Astrocyte of the spinal cord (primary cell): ENCODE measurements around the gene LDLRAD3.

Experiments used
- DNase-seq: peaks from one replicate; pipeline ENCODE4 v3.0.0; 2011; ENCODE audit warnings: low read depth, low spot score
- H3K4me3 ChIP-seq: 2 replicates; pipeline ENCODE4 v1.5.1; 2011; ENCODE audit warnings: low read depth, mild to moderate bottlenecking, low read length, moderate library complexity
- in situ Hi-C: cut with HindIII; loops from 2 replicates; pipeline ENCODE4 v1.10.0; 2017; ENCODE audit warnings: low sequenced_read_pairs
- TF ChIP-seq, protein P1 (sequence below): IDR thresholded peaks from 2 replicates; pipeline ENCODE4 v1.5.1; 2012; ENCODE audit warnings: low read depth, mild to moderate bottlenecking, low read length, inconsistent platforms

The LDLRAD3 gene

DNA sequence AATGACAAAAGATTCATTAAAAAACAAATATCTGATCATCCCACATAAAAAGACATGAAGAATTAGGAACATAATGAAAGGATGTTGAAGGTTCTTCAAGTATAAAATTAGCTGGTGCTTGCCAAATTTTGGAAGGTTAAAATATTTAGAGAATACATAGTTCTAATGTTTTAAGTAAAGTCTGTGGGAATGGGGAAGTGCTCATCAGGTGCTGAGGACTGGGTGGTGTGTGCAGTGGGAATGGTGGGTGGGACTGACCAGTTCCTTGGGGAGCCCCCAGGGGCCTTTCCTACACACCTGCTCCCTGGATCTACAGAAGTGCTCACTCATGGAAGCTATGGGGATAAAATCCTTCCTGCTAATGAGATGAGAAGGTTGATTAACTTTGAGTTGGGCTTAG lies 11.8 kb downstream of the LDLRAD3 start:
- TF ChIP-seq, protein P1, sequence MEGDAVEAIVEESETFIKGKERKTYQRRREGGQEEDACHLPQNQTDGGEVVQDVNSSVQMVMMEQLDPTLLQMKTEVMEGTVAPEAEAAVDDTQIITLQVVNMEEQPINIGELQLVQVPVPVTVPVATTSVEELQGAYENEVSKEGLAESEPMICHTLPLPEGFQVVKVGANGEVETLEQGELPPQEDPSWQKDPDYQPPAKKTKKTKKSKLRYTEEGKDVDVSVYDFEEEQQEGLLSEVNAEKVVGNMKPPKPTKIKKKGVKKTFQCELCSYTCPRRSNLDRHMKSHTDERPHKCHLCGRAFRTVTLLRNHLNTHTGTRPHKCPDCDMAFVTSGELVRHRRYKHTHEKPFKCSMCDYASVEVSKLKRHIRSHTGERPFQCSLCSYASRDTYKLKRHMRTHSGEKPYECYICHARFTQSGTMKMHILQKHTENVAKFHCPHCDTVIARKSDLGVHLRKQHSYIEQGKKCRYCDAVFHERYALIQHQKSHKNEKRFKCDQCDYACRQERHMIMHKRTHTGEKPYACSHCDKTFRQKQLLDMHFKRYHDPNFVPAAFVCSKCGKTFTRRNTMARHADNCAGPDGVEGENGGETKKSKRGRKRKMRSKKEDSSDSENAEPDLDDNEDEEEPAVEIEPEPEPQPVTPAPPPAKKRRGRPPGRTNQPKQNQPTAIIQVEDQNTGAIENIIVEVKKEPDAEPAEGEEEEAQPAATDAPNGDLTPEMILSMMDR = no peak
- no peak for DNase-seq
- no peak overlapping the region for H3K4me3 ChIP-seq
- in situ Hi-C loops = no loop called here

DNA sequence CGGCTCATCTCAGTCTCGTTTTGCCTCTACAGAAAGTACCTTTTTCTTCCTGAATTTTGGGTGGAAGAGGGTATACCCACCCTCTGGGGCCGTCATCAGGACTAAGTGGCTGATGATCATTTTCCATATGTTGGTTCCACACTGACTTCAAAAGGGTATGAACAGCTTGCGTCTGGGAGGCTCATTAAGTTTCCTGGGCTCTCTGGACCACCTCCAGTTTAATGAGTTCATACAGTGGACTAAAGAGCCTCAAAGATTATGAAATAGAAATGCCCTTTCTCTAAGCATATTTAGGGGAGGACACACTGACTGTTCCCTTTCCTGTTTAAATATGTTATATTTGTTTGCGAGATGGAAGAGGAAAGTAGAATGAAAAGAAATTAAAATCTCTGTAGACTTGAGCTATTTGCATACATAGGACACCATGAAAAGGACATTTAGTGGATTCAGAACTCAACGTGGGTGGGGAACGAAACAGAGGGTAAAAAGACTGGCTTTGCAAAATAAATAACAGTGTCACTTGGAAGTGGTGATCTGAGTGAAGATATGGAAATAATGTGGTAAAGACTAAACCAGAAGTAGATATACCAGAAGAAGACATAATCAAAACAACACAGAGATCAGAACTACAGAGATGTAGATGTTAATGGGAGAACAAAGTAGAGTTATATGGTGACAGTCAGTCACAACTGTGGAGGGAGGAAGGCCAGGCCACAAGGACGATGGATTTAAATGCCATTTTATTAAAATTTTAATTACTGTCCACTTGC lies 18.7 kb downstream of the LDLRAD3 start:
- in situ Hi-C loops = no loop called here
- DNase-seq = no peak
- TF ChIP-seq, protein P1 = no peak
- H3K4me3 ChIP-seq = no peak overlapping the region

GRCh38 chr11:35963911-35964310 lies 20.0 kb downstream of the LDLRAD3 start:
- in situ Hi-C loops = no loop called here
- H3K4me3 ChIP-seq = no peak overlapping the region
- TF ChIP-seq, protein P1 = no peak
- no peak for DNase-seq

DNA sequence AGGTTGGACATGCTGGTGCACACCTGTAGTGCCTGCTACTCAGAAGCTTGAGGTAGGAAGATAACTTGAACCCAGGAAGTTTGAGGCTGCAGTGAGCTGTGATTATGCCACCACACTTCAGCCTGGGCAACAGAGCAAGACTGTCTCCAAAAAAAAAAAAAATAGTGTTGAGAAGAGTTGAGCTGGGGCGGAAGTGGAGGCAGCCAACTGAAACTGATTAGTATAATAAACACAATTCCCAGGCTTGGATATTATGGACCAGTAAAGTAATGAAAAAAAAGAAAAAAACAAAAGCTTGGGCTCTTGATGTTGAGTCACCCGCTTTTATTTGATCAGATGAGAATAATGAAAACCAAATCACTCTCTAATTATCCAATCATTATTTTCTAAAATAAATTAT lies 21.0 kb downstream of the LDLRAD3 start:
- in situ Hi-C loops = no loop called here
- TF ChIP-seq, protein P1 = no peak
- no peak overlapping the region for H3K4me3 ChIP-seq

GRCh38 chr11:35967042-35967441 lies 23.2 kb downstream of the LDLRAD3 start:
- TF ChIP-seq, protein P1 = no peak
- H3K4me3 ChIP-seq = no peak overlapping the region
- DNase-seq = no peak
- in situ Hi-C loops = no loop called here

More for the DNA sequence above, 21.0 kb downstream of the LDLRAD3 start:
- no peak for DNase-seq

GRCh38 chr11:35968386-35969088 lies 24.7 kb downstream of the LDLRAD3 start:
- no peak for DNase-seq
- H3K4me3 ChIP-seq = no peak overlapping the region
- TF ChIP-seq, protein P1 = no peak
- in situ Hi-C loops = no loop called here
